SJSA1 (cell line): Measurements from ENCODE around the gene SMIM13. TPM values are rescaled to one million over a fixed set of nuclear protein-coding genes. Genes with fewer than 3 reads are reported as not detected.

ENCODE experiments used
- DNase-seq, 2 experiments: peaks; one replicate each; pipeline ENCODE4 v3.0.0-alpha.2; 2015 to 2020; ENCODE audit warnings: low spot score in 2 of 2, low read depth in 1 of 2
- H3K27ac ChIP-seq: fragments of 250-450 bp; sonication (Bioruptor Pico); 2 replicates; pipeline ENCODE4 v1.5.1; 2020; ENCODE audit warnings: mild to moderate bottlenecking, moderate library complexity
- H3K27me3 ChIP-seq: fragments of 250-450 bp; sonication (Bioruptor Pico); replicated peaks from 2 replicates; pipeline ENCODE4 v1.5.1; 2020; ENCODE audit warnings: mild to moderate bottlenecking, moderate library complexity
- H3K36me3 ChIP-seq: fragments of 250-450 bp; sonication (Bioruptor Pico); 2 replicates; pipeline ENCODE4 v1.5.1; 2020; ENCODE audit warnings: mild to moderate bottlenecking
- H3K4me1 ChIP-seq: fragments of 250-450 bp; sonication (Bioruptor Pico); replicated peaks from 2 replicates; pipeline ENCODE4 v1.6.1; 2021; ENCODE audit warnings: mild to moderate bottlenecking
- H3K4me3 ChIP-seq: fragments of 250-450 bp; sonication (Bioruptor Pico); 2 replicates; pipeline ENCODE4 v1.5.1; 2020; ENCODE audit warnings: mild to moderate bottlenecking
- H3K9me3 ChIP-seq: fragments of 250-450 bp; sonication (Bioruptor Pico); replicated peaks from 2 replicates; pipeline ENCODE4 v1.5.1; 2020; ENCODE audit warnings: mild to moderate bottlenecking
- total RNA-seq: library from RNA; depleted of rRNA; stranded (reverse); fragments of >200 nt; shearing (Covaris generic); gene quantifications from 2 replicates; pipeline ENCODE4 v1.2.3, GENCODE V29; 2014; rRNA removed

Gene SMIM13
- total RNA-seq = 22.1 and 35.9 TPM in 2 replicates

- Histone ChIP-seq H3K4me3 (peak within 1 kb of the TSS; percentile 91), H3K36me3 (peaks cover 11% of the 10 kb centered on the region), H3K4me1 (peaks cover 21% of the 10 kb centered on the region), H3K27ac (peak within 1 kb of the TSS; percentile 97), H3K27me3 (no peaks in the 10 kb centered on the region), H3K9me3 (no peaks in the 10 kb centered on the region)
- peak; percentile 98 for DNase-seq
Measured at GRCh38 chr6:11093626-11094410, at the start of gene SMIM13. SMIM13 (plus strand) TSS chr6:11093834; CDS start chr6:11094314, 480 bp downstream.

- Histone ChIP-seq H3K4me1 (peaks cover 10% of the 10 kb centered on the region), H3K27ac (no peak within 1 kb of the TSS), H3K4me3 (peak within 1 kb of the TSS; percentile 93), H3K27me3 (0 out of 2 replicates have a peak, but pooled peaks cover 3% of the 10 kb centered on the region), H3K9me3 (peaks cover 5% of the 10 kb centered on the region), H3K36me3 (no peaks in the 10 kb centered on the region)
- DNase-seq = peak; percentile 33 to 62
Measured at GRCh38 chr6:11043961-11044711, 49.5 kb upstream of the SMIM13 start, which contains the start of gene ELOVL2. ELOVL2 (minus strand) TSS chr6:11044305; CDS start chr6:11044230, 75 bp downstream.

- H3K4me1 ChIP-seq = peaks cover 9% of the 10 kb centered on the region
- no peak overlapping the region for H3K27ac ChIP-seq
- peaks cover 5% of the 10 kb centered on the region for H3K9me3 ChIP-seq
- 0 out of 2 replicates have a peak, but pooled peaks cover 3% of the 10 kb centered on the region for H3K27me3 ChIP-seq
- DNase-seq = no peak
- H3K4me3 ChIP-seq = peak overlapping the region; percentile 93
- H3K36me3 ChIP-seq = no peaks in the 10 kb centered on the region
Measured at GRCh38 chr6:11044712-11045167, 48.9 kb upstream of the SMIM13 start.

GRCh38 chr6:11050731-11051130 lies 42.9 kb upstream of the SMIM13 start:
- Histone ChIP-seq H3K4me1 (peaks cover 5% of the 10 kb centered on the region; the same call in 1 of the 2 replicates), H3K27ac (no peak overlapping the region), H3K4me3 (no peak overlapping the region), H3K9me3 (no peaks in the 10 kb centered on the region), H3K36me3 (no peaks in the 10 kb centered on the region), H3K27me3 (no peaks in the 10 kb centered on the region)
- DNase-seq = peak in 1 of 2 experiments; percentile 23

GRCh38 chr6:11053307-11053706 lies 40.3 kb upstream of the SMIM13 start:
- H3K4me1 ChIP-seq = peaks cover 5% of the 10 kb centered on the region; the same call in 1 of the 2 replicates
- no peaks in the 10 kb centered on the region for H3K9me3 ChIP-seq
- no peak overlapping the region for H3K4me3 ChIP-seq
- H3K36me3 ChIP-seq = no peaks in the 10 kb centered on the region
- H3K27ac ChIP-seq = no peak overlapping the region
- no peak for DNase-seq
- no peaks in the 10 kb centered on the region for H3K27me3 ChIP-seq

GRCh38 chr6:11054722-11055121 lies 38.9 kb upstream of the SMIM13 start:
- Histone ChIP-seq H3K9me3 (no peaks in the 10 kb centered on the region), H3K4me1 (peaks cover 5% of the 10 kb centered on the region; the same call in 1 of the 2 replicates), H3K27me3 (no peaks in the 10 kb centered on the region), H3K36me3 (no peaks in the 10 kb centered on the region), H3K4me3 (no peak overlapping the region), H3K27ac (no peak overlapping the region)
- no peak for DNase-seq

GRCh38 chr6:11055127-11055627 lies 38.5 kb upstream of the SMIM13 start:
- peaks cover 5% of the 10 kb centered on the region; the same call in 1 of the 2 replicates for H3K4me1 ChIP-seq
- H3K36me3 ChIP-seq = no peaks in the 10 kb centered on the region
- H3K9me3 ChIP-seq = no peaks in the 10 kb centered on the region
- no peak for DNase-seq
- no peak overlapping the region for H3K4me3 ChIP-seq
- no peaks in the 10 kb centered on the region for H3K27me3 ChIP-seq
- no peak overlapping the region for H3K27ac ChIP-seq

GRCh38 chr6:11056871-11057270 lies 36.8 kb upstream of the SMIM13 start:
- no peak for DNase-seq
- no peak overlapping the region for H3K27ac ChIP-seq
- H3K4me3 ChIP-seq = no peak overlapping the region
- no peaks in the 10 kb centered on the region for H3K9me3 ChIP-seq
- H3K4me1 ChIP-seq = no peaks in the 10 kb centered on the region
- H3K36me3 ChIP-seq = no peaks in the 10 kb centered on the region
- H3K27me3 ChIP-seq = peaks cover 3% of the 10 kb centered on the region; the same call in 1 of the 2 replicates

GRCh38 chr6:11058406-11058805 lies 35.2 kb upstream of the SMIM13 start:
- Histone ChIP-seq H3K27ac (no peak overlapping the region), H3K4me3 (no peak overlapping the region), H3K4me1 (no peaks in the 10 kb centered on the region), H3K9me3 (no peaks in the 10 kb centered on the region), H3K36me3 (no peaks in the 10 kb centered on the region), H3K27me3 (peaks cover 3% of the 10 kb centered on the region; the same call in 1 of the 2 replicates)
- DNase-seq = no peak

- no peak overlapping the region for H3K4me3 ChIP-seq
- no peak for DNase-seq
- H3K9me3 ChIP-seq = no peaks in the 10 kb centered on the region
- no peaks in the 10 kb centered on the region for H3K4me1 ChIP-seq
- H3K27me3 ChIP-seq = peaks cover 3% of the 10 kb centered on the region; the same call in 1 of the 2 replicates
- H3K36me3 ChIP-seq = no peaks in the 10 kb centered on the region
- H3K27ac ChIP-seq = no peak overlapping the region
Measured at GRCh38 chr6:11062083-11062482, 31.6 kb upstream of the SMIM13 start.

GRCh38 chr6:11062715-11063114 lies 30.9 kb upstream of the SMIM13 start:
- no peaks in the 10 kb centered on the region for H3K4me1 ChIP-seq
- DNase-seq = no peak

GRCh38 chr6:11064836-11065235 lies 28.8 kb upstream of the SMIM13 start:
- no peak overlapping the region for H3K4me3 ChIP-seq
- H3K27ac ChIP-seq = no peak overlapping the region
- no peak for DNase-seq
- H3K4me1 ChIP-seq = no peaks in the 10 kb centered on the region
- H3K36me3 ChIP-seq = no peaks in the 10 kb centered on the region
- peaks cover 3% of the 10 kb centered on the region; the same call in 1 of the 2 replicates for H3K27me3 ChIP-seq
- H3K9me3 ChIP-seq = no peaks in the 10 kb centered on the region

More at GRCh38 chr6:11062715-11063114, 30.9 kb upstream of the SMIM13 start:
- Histone ChIP-seq H3K9me3 (no peaks in the 10 kb centered on the region), H3K4me3 (no peak overlapping the region), H3K27me3 (peaks cover 3% of the 10 kb centered on the region; the same call in 1 of the 2 replicates), H3K27ac (no peak overlapping the region), H3K36me3 (no peaks in the 10 kb centered on the region)

- Histone ChIP-seq H3K4me1 (no peaks in the 10 kb centered on the region), H3K36me3 (no peaks in the 10 kb centered on the region)
- DNase-seq = no peak
Measured at GRCh38 chr6:11065436-11066202, 28.0 kb upstream of the SMIM13 start.

More at GRCh38 chr6:11065436-11066202, 28.0 kb upstream of the SMIM13 start:
- peaks cover 3% of the 10 kb centered on the region; the same call in 1 of the 2 replicates for H3K27me3 ChIP-seq
- no peak overlapping the region for H3K27ac ChIP-seq
- no peaks in the 10 kb centered on the region for H3K9me3 ChIP-seq
- no peak overlapping the region for H3K4me3 ChIP-seq
